A673 (cell line): ENCODE results near the gene MED12L.

Experiments used
- EZH2 ChIP-seq: fragments of 200-600 bp; sonication (generic); IDR thresholded peaks from 2 replicates; pipeline ENCODE4 v1.6.1; 2017; ENCODE audit warnings: borderline replicate concordance, low read depth, mild to moderate bottlenecking, mixed read lengths, antibody characterized with exemption, low read length; ENCODE audit not compliant: poor library complexity, severe bottlenecking
- TF ChIP-seq, protein P1 (sequence below): fragments of 300-800, 200-600 bp; sonication (generic); conservative IDR thresholded peaks from 2 replicates; pipeline ENCODE4 v1.5.1; 2017; ENCODE audit warnings: low read depth, mild to moderate bottlenecking, antibody characterized with exemption, low read length, moderate library complexity, mixed read lengths

DNA sequence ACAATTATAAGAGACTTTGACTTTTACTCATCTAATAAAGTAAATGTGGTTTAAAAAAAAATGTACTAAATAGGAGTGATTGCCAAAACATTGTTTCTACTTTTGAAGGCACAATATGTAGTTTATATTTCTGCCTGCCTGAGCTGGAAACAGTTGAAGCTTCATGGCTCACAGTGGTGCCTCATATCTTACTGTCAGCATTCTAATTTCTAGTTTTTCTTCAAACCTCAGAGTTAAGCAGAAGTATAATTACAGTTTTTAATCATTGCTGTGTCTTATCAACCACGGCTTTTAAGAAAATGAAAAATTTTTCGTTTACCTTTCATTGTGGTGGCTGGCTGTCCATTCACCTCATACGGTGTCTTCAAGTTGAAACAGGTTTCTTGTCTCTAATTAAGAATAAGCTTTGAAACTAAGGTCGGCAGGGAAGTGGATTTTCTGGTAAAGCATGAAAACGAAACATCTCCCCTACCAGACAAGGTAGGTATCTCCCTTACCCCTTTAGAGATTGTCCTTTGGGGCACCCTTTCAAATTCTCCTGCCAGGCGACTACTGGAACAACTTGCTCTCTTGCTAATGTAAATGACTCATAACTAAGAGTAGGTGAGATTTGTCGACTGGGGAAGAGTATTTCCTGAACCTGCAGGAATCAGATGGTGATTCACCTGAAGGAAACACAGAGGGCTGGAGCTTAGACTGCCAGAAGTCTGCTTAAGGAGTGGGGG, 231.0 kb downstream of the MED12L start, which contains the start of gene GPR87:
- TF ChIP-seq, protein P1, sequence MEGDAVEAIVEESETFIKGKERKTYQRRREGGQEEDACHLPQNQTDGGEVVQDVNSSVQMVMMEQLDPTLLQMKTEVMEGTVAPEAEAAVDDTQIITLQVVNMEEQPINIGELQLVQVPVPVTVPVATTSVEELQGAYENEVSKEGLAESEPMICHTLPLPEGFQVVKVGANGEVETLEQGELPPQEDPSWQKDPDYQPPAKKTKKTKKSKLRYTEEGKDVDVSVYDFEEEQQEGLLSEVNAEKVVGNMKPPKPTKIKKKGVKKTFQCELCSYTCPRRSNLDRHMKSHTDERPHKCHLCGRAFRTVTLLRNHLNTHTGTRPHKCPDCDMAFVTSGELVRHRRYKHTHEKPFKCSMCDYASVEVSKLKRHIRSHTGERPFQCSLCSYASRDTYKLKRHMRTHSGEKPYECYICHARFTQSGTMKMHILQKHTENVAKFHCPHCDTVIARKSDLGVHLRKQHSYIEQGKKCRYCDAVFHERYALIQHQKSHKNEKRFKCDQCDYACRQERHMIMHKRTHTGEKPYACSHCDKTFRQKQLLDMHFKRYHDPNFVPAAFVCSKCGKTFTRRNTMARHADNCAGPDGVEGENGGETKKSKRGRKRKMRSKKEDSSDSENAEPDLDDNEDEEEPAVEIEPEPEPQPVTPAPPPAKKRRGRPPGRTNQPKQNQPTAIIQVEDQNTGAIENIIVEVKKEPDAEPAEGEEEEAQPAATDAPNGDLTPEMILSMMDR: no peak
- no peak for TF ChIP-seq EZH2
